Mucosa of stomach (tissue), 1 donor: Measurements from ENCODE around the gene MYEF2.

Source experiments
- H3K27me3 ChIP-seq: one replicate; pipeline ENCODE4 v1.7.0; 2013; ENCODE audit warnings: mild to moderate bottlenecking, low read length; ENCODE audit not compliant: control insufficient read depth, insufficient read depth
- H3K36me3 ChIP-seq: one replicate; pipeline ENCODE4 v1.7.0; 2013; ENCODE audit warnings: low read length; ENCODE audit not compliant: control insufficient read depth, insufficient read depth
- H3K4me1 ChIP-seq: one replicate; pipeline ENCODE4 v1.7.0; 2013; ENCODE audit warnings: mild to moderate bottlenecking, low read length; ENCODE audit not compliant: control insufficient read depth, insufficient read depth
- H3K4me3 ChIP-seq: one replicate; pipeline ENCODE4 v1.7.0; 2013; ENCODE audit warnings: low read length
- H3K9ac ChIP-seq: one replicate; pipeline ENCODE4 v1.7.0; 2013; ENCODE audit warnings: mild to moderate bottlenecking, low read length, moderate library complexity
- H3K9me3 ChIP-seq: one replicate; pipeline ENCODE4 v1.7.0; 2013; ENCODE audit warnings: mild to moderate bottlenecking, low read length, moderate library complexity; ENCODE audit not compliant: control insufficient read depth
- donor health status: Pancreatic carcinoma.

Gene MYEF2

GRCh38 chr15:48084759-48085590, 93.1 kb downstream of the MYEF2 start:
- H3K36me3 ChIP-seq = no peaks in the 10 kb centered on the region
- no peaks in the 10 kb centered on the region for H3K9me3 ChIP-seq
- H3K9ac ChIP-seq = no peak overlapping the region
- H3K4me1 ChIP-seq = no peaks in the 10 kb centered on the region
- no peaks in the 10 kb centered on the region for H3K27me3 ChIP-seq
- no peak overlapping the region for H3K4me3 ChIP-seq
